Measurements from ENCODE around the gene NT5C1A. TPM values are rescaled to one million over a fixed set of nuclear protein-coding genes. Genes with fewer than 3 reads are reported as not detected.

Gene NT5C1A
- total RNA-seq, 2 experiments from 2014 or later, result 0.25 TPM; not detected in 1

GRCh38 chr1:39653546-39654031 lies 18.3 kb downstream of the NT5C1A start:
- no peak overlapping the region for H3K27ac Mint-ChIP-seq

DNA sequence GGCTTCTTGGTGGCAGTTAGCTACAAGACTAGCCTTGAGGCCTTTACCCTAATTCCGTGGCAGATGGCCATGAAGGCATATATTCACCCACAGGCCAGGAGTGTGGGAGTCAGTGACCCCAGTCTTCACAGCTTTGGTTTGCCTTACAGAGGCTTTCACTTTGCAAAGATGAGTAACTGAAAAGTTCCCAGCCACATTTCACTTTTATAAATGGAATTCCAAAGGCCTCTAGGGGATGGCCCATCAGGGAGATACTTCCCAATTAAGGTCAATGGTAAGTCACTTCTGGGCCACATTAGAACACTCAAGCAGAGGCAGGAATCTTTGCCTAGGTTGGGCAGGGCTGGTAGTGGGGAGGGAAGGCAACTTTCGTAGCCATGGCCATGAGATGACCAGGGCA lies 19.4 kb downstream of the NT5C1A start:
- Mint-ChIP-seq H3K4me1 (ENCODE audit: low read depth) (peaks cover 6% of the 10 kb centered on the region), H3K27ac (no peak overlapping the region), H3K27me3 (peaks cover 8% of the 10 kb centered on the region), H3K9me3 (no peaks in the 10 kb centered on the region), H3K4me3 (no peak overlapping the region), H3K36me3 (ENCODE audit: low read depth) (no peaks in the 10 kb centered on the region)
- ChIA-PET POLR2A (interaction anchor here (1.5 kb wide), 1 partner anchor 48 kb away, joined by 3 read pairs; no protein-coding TSS in a partner anchor), CTCF (interaction anchor here (0.8 to 11.2 kb wide), 12 partner anchors 14 to 72 kb away, joined by 3 to 329 read pairs (median 4); partner anchors contain the start of genes HEYL and NT5C1A)
- TF ChIP-seq, protein P1, sequence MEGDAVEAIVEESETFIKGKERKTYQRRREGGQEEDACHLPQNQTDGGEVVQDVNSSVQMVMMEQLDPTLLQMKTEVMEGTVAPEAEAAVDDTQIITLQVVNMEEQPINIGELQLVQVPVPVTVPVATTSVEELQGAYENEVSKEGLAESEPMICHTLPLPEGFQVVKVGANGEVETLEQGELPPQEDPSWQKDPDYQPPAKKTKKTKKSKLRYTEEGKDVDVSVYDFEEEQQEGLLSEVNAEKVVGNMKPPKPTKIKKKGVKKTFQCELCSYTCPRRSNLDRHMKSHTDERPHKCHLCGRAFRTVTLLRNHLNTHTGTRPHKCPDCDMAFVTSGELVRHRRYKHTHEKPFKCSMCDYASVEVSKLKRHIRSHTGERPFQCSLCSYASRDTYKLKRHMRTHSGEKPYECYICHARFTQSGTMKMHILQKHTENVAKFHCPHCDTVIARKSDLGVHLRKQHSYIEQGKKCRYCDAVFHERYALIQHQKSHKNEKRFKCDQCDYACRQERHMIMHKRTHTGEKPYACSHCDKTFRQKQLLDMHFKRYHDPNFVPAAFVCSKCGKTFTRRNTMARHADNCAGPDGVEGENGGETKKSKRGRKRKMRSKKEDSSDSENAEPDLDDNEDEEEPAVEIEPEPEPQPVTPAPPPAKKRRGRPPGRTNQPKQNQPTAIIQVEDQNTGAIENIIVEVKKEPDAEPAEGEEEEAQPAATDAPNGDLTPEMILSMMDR (IDR thresholded peaks at IDR 0.05), result no peak
- intact Hi-C loops (cut with micrococcal nuclease), result loop anchor here (1.0 kb wide), 1 partner anchor 46 kb away; no protein-coding TSS in a partner anchor
- DNase-seq (no peak), ATAC-seq (no peak)

More at GRCh38 chr1:39653546-39654031, 18.3 kb downstream of the NT5C1A start:
- ATAC-seq, result peak; percentile 79
- ChIA-PET POLR2A (interaction anchor here (1.5 to 1.6 kb wide), 2 partner anchors 13 to 49 kb away, joined by 3 read pairs; no protein-coding TSS in a partner anchor), CTCF (interaction anchor here (0.5 to 11.2 kb wide), 31 partner anchors 9 to 298 kb away, joined by 3 to 329 read pairs (median 3); partner anchors contain the start of genes NT5C1A and PPIE)
- Mint-ChIP-seq H3K4me1 (ENCODE audit: low read depth) (peaks cover 11% of the 10 kb centered on the region), H3K9me3 (no peaks in the 10 kb centered on the region), H3K27me3 (peaks cover 8% of the 10 kb centered on the region), H3K36me3 (ENCODE audit: low read depth) (no peaks in the 10 kb centered on the region), H3K4me3 (no peak overlapping the region)
- intact Hi-C loops (cut with micrococcal nuclease), result no loop called here
- DNase-seq, result peak; percentile 92
- TF ChIP-seq, protein P1 (IDR thresholded peaks at IDR 0.05), result peak; percentile 76

- intact Hi-C loops (cut with micrococcal nuclease), result loop anchor here (1.0 kb wide), 1 partner anchor 46 kb away; no protein-coding TSS in a partner anchor
- H3K27me3 Mint-ChIP-seq, result peaks cover 8% of the 10 kb centered on the region
- POLR2A ChIA-PET, result interaction anchor here (1.5 kb wide), 1 partner anchor 48 kb away, joined by 3 read pairs; no protein-coding TSS in a partner anchor
- TF ChIP-seq, protein P1 (IDR thresholded peaks at IDR 0.05), result no peak
- H3K9me3 Mint-ChIP-seq, result no peaks in the 10 kb centered on the region
- no peak overlapping the region for H3K27ac Mint-ChIP-seq
- no peaks in the 10 kb centered on the region for H3K36me3 Mint-ChIP-seq (ENCODE audit: low read depth)
- ATAC-seq (no peak), DNase-seq (no peak)
- H3K4me3 Mint-ChIP-seq, result no peak overlapping the region
- H3K4me1 Mint-ChIP-seq (ENCODE audit: low read depth), result peaks cover 6% of the 10 kb centered on the region
- CTCF ChIA-PET, result interaction anchor here (0.8 to 11.2 kb wide), 5 partner anchors 13 to 63 kb away, joined by 3 to 329 read pairs (median 5); partner anchors contain the start of genes HEYL and NT5C1A
Measured at GRCh38 chr1:39652105-39652504, 19.8 kb downstream of the NT5C1A start.

DNA sequence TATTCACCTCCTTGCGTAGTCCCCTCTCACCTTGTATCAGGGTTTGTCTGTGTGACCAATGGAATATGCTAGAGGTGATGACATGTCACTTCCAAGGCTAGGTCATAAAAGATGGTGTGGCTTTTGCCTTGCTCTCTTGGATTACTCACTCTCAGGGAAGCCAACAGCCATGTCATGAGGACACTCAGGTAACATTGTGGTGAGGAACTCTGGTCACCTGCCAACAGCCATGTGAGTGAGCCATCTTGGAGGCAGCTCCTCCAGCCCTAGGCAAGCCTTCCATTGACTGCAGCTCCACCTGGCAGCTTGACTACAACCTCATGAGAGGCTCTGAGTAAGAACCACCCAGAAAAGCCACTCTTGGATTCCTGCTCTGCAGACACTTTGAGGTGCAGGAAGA lies 21.5 kb downstream of the NT5C1A start:
- peaks cover 8% of the 10 kb centered on the region for H3K27me3 Mint-ChIP-seq

More for the DNA sequence above, 21.5 kb downstream of the NT5C1A start:
- ChIA-PET CTCF (interaction anchor here (4.0 to 4.9 kb wide), 2 partner anchors 7 to 44 kb away, joined by 25 to 39 read pairs; no protein-coding TSS in a partner anchor), POLR2A (interaction anchor here (1.3 kb wide), 1 partner anchor 9 kb away, joined by 3 read pairs; no protein-coding TSS in a partner anchor)
- Mint-ChIP-seq H3K4me1 (ENCODE audit: low read depth) (peaks cover 6% of the 10 kb centered on the region), H3K27ac (no peak overlapping the region), H3K4me3 (no peak overlapping the region), H3K9me3 (no peaks in the 10 kb centered on the region), H3K36me3 (ENCODE audit: low read depth) (no peaks in the 10 kb centered on the region)
- intact Hi-C loops (cut with micrococcal nuclease), result no loop called here
- TF ChIP-seq, protein P1 (IDR thresholded peaks at IDR 0.05), result no peak
- ATAC-seq (no peak), DNase-seq (no peak)
